NCI-H526 (cell line): ENCODE data around the gene IGIP.
A peak's percentile ranks its signal among the peaks of the same experiment; 100 is the strongest.
"Not testable (repeated sequence)": the region's sequence is repeated elsewhere in the genome, so short reads cannot be mapped to it uniquely, and the experiment has no call there.

Experiments
- DNase-seq, 2 experiments: peaks; one replicate each; lab custom pipeline; 2025; lab: John Stamatoyannopoulos, UW

The IGIP gene

DNA sequence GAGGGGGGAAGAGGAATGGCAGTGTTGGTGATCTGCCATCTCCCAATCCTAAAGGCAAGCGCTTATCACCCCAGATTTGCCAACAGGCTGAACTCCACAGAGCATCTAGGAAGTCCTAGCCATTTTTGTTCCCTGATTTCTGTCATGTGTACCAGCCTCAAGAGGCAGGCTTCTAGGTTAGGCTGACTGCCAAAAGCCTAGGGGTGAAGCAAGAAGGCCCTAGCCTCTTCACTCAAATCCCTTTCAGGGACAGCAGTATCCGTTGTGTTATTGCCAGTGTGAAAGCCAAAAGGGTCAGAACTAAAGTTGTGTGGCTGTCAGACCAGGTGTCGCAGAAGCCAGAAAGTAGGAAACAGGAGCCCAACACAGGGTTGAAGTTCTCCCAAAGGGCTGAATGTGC, 14.7 kb downstream of the IGIP start:
- no peak for DNase-seq

DNA sequence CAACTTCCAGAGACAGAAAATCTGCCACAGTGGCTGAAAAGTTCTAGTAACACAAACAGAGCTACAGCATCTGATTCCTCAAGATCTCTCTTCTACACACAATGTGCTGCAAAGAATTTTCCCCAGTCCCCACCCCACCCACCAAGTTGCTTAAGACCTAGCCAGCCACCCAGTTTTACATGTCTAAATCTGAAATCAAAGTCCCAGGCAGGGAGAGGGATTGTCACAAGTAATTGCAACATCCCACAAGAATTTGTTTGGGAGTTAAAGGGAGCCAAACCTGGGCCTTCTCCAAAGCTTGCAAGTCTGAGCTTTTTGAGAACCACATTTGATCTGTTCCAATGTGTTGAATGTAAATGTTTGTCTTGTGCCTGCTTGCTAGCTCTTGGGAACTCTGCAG, 15.5 kb downstream of the IGIP start:
- no peak for DNase-seq

DNA sequence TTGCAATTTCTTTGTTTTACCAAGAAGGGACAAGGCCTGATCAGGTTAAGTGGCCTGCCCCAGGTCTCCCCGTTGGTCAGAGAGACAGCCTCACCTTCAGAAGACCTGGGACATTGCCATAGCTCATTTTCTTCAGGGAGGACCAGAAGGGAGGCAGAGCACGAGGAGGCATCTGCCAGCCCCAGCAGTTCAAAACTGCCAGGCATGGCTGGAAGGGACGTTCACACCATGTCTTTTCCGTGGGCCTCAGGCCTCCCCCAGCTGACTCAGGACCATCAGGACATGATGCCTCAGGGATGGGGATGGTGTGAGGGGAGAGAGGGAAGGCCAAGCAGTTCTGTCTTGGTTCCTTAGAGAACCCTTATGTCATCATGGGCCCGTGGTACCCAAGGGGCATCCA, 16.5 kb downstream of the IGIP start:
- no peak for DNase-seq

DNA sequence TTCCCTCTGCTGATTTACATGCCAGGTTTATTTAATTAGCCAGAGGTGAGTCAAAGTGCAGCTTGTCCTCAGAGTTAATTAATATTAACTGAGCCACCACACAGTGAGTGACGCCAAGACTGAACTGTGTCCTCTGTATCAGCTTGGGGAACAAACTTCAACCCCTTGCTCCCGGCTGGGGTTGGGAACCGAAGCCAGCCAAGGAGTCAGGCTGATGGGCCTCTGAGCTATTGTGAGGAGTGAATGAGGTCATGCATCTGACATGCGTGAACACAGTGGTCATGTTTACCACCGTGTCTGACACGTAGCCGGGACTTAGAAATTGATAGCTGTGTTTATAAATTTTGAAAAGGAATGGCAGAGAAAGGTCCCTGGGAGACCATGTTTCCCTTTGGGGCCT, 17.1 kb downstream of the IGIP start:
- no peak for DNase-seq

DNA sequence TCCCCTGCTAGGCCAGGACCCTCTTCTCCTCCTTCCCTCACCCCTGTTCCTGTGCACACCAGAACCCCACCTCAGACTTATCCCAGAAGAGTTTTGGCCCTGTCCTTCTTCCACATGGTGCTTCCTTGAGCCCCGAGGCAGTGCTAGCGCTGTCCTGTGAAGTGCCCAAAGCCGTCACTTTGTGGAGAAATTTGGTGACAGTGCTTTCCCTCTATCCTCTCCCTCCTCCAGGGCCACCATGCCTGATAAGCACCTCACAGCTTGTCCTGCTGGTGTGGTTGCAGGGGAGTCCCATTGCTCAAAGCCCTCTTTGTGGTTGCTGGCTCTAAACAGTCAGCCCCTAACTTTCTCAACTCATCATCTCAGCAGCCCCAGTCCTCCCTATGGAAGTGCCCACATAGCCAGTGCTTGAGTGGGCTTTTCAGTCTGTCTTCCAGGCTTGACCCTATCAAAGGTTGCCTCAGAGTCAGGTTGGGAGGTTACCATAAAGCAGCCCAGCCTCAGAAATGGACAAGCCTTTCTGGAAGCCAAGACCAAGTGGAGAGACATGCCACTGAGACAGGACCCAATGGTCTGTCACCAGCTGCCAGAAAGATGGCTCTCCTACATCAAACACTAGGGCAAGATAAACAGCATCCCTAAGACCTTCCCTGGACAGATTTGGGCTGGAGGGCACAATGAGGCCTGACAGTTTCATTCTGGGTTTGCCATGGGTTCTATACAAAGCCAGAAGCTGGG, 18.0 kb downstream of the IGIP start:
- DNase-seq, result no peak

DNA sequence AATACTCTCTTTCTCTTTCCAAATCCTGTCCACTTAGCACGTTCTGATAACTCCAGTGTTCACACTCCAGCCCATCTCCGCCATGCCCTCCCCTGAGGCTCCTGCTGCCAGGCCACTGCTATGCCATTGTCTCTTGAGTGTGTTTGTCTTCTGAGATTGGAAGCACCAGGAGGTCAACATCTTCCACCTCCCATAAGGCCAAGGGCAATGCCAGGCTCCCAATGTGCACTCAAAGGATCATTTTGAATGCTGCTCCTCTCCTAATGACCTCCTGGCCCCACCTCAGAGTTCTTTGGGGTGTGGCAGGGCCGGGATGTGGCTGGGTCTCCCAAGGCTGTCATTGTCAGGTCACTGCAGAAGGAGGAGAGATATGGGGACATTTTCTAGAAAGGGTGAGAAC, 19.5 kb downstream of the IGIP start:
- no peak for DNase-seq

DNA sequence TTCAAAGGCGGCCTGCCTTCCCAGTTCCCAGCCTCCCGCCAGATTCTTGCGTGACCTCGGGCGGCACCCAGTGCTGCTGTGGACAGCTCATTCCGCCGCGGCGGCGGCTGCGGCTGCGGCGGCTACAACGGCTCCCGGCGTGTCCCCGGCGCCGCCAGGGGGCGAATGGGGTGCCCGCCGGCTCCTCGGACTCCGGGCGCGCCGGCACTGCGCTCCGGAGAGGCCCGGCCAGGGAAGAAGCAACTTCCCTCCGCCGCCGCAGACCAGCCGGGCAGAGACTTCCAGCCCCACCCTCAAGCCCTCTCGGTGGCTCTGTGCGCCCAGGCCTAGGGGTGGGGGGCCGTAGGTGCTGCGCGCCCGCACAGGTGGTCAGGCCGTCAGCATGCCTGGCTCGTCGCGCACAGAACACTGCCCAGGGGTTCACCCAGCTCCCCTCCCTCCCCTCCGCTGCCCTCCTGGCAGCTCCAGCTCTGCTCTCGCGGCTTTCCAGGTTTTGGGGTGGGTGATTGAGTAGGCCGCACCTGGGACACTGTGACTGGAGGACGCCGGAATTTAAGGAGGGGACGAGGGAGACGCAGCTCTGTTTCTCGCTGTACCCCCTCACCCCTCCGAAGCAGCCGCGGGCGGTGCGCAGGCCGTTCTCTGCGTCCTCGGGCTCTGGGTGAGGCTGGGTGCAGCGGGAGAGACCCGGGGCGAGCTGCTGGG, 20.2 kb downstream of the IGIP start:
- peak in 1 of 2 experiments; percentile 85 for DNase-seq

DNA sequence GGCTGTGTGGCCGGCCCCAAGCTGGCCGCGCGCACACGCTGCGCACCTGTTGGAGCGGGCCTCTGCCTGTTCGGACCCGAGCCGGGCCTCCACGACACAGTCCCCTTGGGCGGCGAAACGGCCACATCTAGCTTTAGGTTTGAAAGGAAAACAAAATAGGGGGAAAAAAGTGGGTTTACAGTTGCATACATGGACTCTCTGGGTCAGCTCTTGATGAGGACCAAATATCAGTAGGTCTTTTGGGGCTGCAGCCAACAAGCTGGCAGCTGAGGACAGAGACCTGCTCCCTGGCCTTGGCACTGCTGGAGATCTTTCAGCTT, 20.7 kb downstream of the IGIP start:
- no peak for DNase-seq

DNA sequence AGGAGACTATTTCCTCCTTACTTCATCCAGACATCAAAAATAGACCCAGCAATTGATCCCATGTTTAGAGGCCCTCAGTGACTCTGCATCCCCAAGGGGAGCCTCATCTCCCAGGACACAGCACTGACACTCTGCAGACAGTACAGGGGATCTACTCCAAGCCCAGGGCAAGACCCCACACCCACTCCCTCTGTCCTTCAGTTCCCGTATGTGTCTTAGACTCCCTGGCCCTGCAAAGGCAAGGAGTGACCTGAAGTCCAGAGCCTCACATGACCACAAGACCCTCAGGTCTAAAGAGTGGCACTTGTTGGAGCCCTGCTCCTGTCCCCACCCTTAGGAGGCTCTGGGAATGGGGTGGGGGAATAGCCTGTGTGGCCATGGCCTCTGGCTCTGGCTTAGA, 21.7 kb downstream of the IGIP start:
- DNase-seq, result no peak

DNA sequence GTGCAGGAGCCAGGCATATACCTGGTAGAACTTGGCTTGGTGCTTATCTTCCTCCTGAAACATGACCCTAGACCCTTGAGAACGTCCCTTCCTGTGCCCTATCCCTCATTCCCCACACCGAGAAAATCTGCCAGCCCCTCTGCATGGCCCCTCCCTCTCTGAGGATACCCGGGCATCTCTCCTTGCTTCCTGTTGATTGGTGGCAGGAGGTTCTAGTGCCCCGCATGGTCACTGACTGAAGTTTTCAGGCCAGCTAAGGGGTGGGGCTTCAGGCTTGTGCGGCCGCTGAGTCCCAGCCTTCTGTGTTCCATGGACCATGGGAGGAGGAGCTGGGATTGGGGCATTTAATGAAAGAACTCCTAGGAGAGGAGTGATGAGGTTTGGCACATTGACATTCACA, 22.8 kb downstream of the IGIP start:
- DNase-seq, result peak in 1 of 2 experiments; percentile 61

DNA sequence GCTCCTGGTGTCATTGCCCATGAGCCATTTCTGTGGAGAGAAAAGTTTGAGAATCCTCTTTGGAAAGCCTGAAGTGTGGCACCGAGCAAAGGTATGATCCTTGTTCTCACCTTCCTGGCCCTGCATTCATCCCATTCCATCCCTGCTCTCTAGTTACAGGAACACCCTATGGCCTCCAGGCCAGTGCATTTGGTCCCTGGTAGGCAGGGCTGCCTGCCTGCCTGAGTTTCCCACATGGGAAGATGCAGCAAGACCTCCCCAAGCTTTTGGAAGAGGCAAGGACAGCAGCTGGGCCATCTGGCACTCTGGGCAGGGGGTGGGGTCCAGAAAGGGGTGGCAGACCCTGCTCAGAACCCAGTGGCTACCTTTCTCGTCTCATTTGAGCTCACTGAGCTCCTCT, 24.5 kb downstream of the IGIP start:
- DNase-seq, result no peak

DNA sequence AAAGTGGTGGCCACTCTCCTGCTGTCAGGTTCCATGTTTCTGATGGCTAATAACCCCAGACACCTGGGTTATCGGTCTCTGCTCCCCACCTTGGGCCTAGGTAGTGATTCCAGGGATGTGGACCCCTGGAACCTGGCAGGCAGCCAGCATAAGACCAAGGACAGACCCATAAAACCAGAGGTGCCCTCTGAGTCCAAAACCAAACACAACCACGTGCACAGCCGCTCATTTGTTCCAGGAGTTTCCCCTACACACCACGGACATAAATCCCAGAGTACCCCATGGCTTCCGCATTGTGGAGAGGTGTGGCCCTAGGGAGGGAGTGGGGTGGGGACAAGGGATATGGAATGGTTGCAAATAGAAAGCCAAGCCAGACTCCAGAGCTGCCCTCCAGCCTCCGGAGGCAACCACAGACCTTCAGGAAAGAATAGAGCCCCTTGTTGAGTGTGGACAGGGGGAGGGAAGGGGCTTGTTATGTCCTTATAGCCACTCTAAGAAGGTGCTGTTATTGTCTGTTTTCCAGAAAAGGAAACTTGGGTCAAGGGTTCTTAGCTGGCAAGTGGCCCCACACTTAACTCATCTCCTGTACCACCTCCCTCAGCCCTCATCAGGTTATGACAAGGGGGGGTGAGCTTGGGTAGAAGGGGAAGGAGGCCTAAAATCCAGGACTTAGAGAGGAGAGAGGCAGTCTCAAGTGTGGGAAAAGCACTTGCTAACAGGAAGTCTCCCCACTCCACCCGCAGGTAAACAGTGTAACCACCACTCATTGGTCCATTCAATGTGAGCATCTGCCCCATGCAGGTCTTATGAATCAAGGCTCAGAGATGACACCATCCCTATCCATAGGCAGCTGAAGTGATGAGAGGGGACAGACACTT, 25.6 kb downstream of the IGIP start:
- no peak for DNase-seq

DNA sequence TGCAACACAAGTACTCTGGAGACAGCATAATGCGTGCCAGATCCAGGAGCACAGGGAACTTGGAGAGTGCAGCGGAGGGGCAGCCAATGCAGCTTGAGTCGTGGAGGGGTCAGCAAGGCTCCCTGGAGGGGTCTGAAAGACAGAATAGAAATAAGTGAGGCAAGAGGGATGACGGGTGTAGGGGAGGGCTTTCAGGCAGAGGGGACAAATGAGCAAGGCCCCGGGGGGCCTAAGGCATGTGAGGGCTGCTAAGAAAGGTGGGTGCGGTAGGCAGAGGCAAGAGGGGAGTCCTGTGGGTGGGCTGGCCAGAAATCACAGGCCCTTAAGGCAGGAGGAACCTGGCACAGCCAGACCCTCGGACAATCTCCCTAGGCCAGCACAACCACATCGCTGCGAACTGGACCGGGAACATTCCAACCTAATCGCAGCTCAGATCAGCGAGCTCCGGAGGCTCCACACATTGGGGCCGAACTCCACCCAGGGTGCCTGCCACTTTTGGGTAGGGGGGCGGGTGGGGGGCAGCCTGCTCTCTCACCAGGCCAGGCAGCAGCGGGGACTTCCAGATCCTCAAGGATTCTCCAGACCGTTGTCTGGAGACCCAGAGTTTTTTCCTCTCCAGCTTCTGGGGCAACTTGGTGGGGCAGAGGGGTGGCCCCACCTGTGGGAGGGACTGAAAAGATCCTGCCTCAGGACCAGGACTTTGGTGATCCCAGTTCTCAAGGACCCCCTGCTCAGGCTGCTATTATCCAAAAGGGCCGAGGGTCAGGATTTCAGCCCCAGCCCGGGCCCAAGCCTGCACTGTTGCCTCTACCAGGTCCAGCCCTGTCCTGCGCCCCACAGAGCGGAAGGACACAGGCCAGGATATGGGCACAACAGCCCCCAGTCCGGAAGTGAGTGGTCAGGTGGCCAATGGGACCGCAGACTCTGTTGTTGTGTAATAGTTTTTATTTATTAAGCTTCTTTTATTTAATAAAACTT, 26.6 kb downstream of the IGIP start:
- DNase-seq, result no peak

DNA sequence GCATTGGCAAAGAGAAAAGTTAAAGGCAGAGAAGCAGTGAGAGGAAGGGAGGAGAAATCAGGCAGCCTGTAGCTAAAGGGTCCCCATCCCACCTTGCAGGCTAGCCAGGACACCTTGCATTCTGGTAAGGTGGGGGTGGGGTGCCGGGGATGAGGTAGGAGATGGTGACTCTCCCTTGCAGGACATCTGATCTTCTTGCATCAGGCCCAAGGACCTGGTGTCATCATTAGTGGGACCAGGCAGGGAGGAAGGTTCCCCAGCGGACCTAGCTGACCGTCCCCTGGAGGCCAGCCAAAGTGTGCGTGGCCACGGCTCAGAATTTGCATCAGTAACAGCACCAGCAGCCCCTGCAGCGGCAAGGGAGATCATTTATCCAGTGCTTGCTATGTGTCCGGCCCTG, 27.5 kb downstream of the IGIP start:
- DNase-seq, result peak in 1 of 2 experiments; percentile 54

DNA sequence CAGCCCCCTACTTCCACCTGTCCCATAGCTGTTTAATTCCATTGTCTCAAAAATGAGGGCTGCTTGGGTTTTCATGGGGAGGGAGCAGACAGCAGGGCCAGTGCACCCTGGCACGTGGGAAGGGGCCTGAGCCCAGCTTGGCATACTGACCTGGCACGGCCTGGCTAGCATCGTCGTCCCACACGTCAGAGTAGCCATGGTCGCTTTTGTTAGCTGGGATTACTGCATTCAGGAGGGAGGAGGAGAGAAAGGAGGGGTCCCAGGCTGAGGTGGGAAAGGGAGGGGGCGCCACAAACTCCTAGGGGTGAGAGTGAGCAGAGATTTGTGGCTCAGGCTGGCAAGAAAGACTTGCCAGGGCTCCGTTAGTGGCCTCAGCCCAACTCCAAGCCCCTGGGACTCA, 28.2 kb downstream of the IGIP start:
- no peak for DNase-seq

DNA sequence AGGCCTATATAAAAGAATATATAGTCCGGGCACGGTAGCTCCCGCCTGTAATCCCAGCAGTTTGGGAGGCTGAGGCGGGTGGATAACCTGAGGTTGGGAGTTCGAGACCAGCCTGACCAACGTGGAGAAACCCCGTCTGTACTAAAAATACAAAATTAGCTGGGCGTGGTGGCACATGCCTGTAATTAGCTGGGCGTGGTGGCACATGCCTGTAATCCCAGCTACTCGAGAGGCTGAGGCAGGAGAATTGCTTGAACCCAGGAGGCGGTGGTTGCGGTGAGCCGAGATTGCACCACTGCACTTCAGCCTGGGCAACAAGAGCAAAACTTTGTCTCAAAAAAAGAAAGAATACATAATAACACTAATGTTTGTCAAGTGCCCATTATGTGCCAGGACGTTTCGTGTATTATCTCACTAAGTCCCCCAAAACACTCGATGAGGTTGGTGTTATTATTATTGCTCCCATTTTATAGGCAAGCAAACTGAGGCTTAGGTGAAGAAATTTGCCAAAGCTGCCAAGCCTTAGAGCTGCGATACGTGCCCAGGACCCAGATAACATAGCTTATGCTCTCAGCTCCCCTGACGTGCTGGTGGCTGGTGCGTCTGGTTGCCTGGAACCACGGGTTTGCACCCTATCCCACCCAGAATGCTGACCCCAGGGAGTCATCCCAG, 29.1 kb downstream of the IGIP start:
- DNase-seq, result not testable (repeated sequence)

DNA sequence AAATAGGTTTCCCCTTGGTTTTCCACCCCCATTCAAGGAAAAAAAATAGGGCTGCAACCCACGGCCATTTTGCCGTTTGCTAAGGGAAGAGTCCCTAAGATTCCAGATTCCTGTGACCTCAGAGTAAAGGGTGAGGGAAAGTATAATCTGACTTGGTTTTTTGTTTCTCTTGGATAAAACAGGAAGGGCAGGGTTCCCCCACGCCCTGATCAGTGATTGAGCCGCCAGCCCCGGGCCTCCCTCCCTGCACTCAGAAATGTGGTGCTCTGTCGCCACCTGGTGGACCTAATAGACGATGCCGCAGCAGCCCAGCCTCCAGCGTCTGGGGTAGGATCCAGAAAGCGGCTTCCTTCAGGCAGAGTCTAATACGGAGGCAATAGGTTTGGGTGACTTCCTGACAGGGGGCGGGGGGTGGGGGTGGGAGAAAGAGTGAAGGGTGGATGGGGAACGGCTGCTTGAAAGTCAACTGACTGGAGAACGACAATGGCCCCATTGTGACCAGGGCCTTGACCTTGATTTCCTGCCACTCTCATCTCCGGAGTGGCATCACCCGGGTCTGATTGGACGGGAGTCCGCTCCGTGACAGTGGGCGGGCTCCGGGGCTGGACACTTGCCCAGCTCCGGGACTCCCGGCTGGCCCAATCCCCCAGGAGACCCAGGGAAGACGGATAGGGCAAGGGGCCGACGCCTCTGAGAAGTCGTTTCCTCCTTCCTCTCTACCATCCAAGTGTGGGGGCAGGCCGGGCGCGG, 31.5 kb downstream of the IGIP start:
- DNase-seq, result peak; percentile 57 to 92

DNA sequence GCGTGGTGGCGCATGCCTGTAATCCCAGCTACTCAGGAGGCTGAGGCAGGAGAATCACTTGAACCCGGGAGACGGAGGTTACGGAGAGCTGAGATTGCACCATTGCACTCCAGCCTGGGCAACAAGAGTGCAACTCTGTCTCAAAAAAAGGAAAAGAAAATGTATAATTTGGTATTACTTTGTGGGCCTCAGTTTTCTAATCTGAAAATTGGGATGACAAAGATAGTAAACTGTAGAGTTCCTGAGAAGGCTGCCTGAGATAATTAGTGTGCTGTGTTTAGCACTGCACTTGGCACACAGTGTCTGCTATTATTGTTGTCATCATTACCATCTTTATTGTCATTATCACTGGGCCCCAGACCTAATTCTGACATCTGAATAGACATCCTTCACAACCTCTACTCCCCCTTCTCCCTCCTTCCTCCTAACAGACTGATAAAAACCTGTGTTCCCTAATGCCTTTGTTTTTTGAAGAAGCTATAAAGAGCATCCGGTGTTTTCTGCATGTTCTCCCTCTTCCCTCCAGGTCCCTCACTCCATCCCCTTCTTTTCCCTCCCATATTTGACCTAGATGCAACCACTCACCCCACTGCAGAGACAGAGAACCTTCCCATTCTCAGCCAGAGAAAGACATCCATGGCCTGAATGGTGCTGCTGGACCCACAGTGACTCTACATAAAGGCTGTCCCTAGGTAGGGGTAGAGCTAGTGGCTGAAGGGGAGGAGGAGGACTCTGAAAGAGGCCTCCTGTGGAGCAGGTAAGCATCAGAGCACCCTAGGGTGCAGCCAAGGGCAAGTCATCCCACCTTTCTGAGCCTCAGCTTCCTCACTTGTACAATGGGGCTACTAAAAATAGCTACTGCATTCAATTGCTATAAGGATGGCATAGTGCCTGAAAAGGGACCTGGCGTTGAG, 33.5 kb downstream of the IGIP start:
- DNase-seq, result no peak

DNA sequence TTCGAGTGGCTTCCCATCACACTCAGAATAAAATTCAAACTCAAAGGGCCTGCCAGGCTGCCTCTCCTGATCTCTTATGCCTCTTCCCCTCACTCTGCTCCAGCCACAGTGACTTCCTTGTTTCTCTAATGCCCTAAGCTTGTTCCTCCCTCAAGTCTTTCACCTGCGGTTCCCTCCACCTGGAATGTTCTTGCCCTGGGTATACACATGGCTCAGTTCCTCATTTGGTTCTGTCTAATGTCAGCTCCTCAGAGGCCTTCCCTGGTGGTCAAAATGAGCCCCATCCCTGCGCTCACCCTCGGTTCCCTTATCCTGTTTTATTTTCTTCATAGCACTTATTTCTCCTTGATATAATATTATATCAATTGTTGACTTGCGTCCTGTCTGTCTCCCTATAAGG, 36.5 kb downstream of the IGIP start:
- no peak for DNase-seq
